Endodermal cell (in vitro differentiated cells): ENCODE data around the gene KLHL14. TPM values are rescaled to one million over a fixed set of nuclear protein-coding genes. Genes with fewer than 3 reads are reported as not detected.
A peak's percentile ranks its signal among the peaks of the same experiment; 100 is the strongest.

Source experiments
- DNase-seq: peaks from one replicate; pipeline ENCODE4 v3.0.0-alpha.2; 2017
- H3K27ac ChIP-seq: 2 replicates; pipeline ENCODE4 v1.5.1; 2013; ENCODE audit warnings: mild to moderate bottlenecking, low read depth, low read length, moderate library complexity
- H3K27me3 ChIP-seq: 2 replicates; pipeline ENCODE4 v1.6.1; 2013; ENCODE audit warnings: mild to moderate bottlenecking, low read length, moderate library complexity; ENCODE audit not compliant: insufficient read depth, control insufficient read depth, poor library complexity, severe bottlenecking
- H3K36me3 ChIP-seq: 2 replicates; pipeline ENCODE4 v1.7.0; 2013; ENCODE audit warnings: mild to moderate bottlenecking, low read length, moderate library complexity; ENCODE audit not compliant: control insufficient read depth, insufficient read depth
- H3K4me1 ChIP-seq: one replicate; pipeline ENCODE4 v1.7.0; 2013; ENCODE audit warnings: low read length; ENCODE audit not compliant: control insufficient read depth, insufficient read depth
- H3K4me3 ChIP-seq: 2 replicates; pipeline ENCODE4 v1.5.1; 2013; ENCODE audit warnings: mild to moderate bottlenecking, low read length, moderate library complexity
- H3K9ac ChIP-seq: 2 replicates; pipeline ENCODE4 v1.6.1; 2013; ENCODE audit warnings: mild to moderate bottlenecking, low read length, moderate library complexity; ENCODE audit not compliant: poor library complexity, severe bottlenecking; ENCODE audit errors: extremely low read depth
- H3K9me3 ChIP-seq: 2 replicates; pipeline ENCODE4 v1.6.1; 2013; ENCODE audit warnings: mild to moderate bottlenecking, low read length, moderate library complexity; ENCODE audit not compliant: control insufficient read depth
- H3K27ac Mint-ChIP-seq: 2 replicates; pipeline ENCODE4 v1.8.0; 2020; ENCODE audit warnings: mixed read lengths
- H3K27me3 Mint-ChIP-seq: 2 replicates; pipeline ENCODE4 v1.8.0; 2021; ENCODE audit warnings: mild to moderate bottlenecking, mixed read lengths; ENCODE audit not compliant: insufficient read depth
- H3K36me3 Mint-ChIP-seq: 2 replicates; pipeline ENCODE4 v1.8.0; 2020; ENCODE audit warnings: low read depth, mixed read lengths
- H3K4me1 Mint-ChIP-seq: 2 replicates; pipeline ENCODE4 v1.8.0; 2020; ENCODE audit warnings: mixed read lengths
- H3K4me3 Mint-ChIP-seq: 2 replicates; pipeline ENCODE4 v1.8.0; 2020; ENCODE audit warnings: mild to moderate bottlenecking, moderate library complexity, mixed read lengths
- H3K9me3 Mint-ChIP-seq: 2 replicates; pipeline ENCODE4 v1.8.0; 2020; ENCODE audit warnings: mild to moderate bottlenecking, mixed read lengths
- CTCF ChIP-seq: fragments of 200-600 bp; sonication (generic); conservative IDR thresholded peaks from 2 replicates; pipeline ENCODE4 v1.5.0; 2021; ENCODE audit warnings: antibody characterized with exemption, mild to moderate bottlenecking
- WGBS, 2 experiments: methylation state at CpG; one replicate each; pipeline versions ENCODE4 v1.1.5 to v1.1.7; 2013; ENCODE audit warnings: missing lambda C conversion rate in 2 of 2, mixed read lengths in 1 of 2; ENCODE audit not compliant: insufficient coverage in 1 of 2, insufficient read length in 1 of 2; 5-methylcytosine and 5-hydroxymethylcytosine counted together
- total RNA-seq, 2 donors: library from RNA; stranded (reverse); fragmentation: NEBNext Ultra II Directional in 1 of 2; extraction: Animal tissue kit (Norgen Biotek cat#: 25700) in 1 of 2; gene quantifications; 2 replicates in 1 of 2; 3 replicates in 1 of 2; pipeline ENCODE4 v1.2.1, GENCODE V29; 2021

The KLHL14 gene
- total RNA-seq, 2 donors from 2014 or later, result 4.2 TPM

GRCh38 chr18:32672398-32672797 lies 100.4 kb downstream of the KLHL14 start:
- no peak overlapping the region for H3K4me3 ChIP-seq
- Mint-ChIP-seq H3K4me3 (no peak overlapping the region), H3K27ac (no peak overlapping the region), H3K27me3 (peaks cover 24% of the 10 kb centered on the region), H3K4me1 (no peaks in the 10 kb centered on the region), H3K9me3 (no peaks in the 10 kb centered on the region), H3K36me3 (no peaks in the 10 kb centered on the region)
- H3K27ac ChIP-seq, result no peak overlapping the region
- WGBS, 2 experiments, result no CpG with 5 or more reads among the region's 1 CpG
- TF ChIP-seq CTCF, result no peak
- H3K36me3 ChIP-seq, result no peaks in the 10 kb centered on the region
- no peaks in the 10 kb centered on the region for H3K9me3 ChIP-seq
- no peak overlapping the region for H3K9ac ChIP-seq
- no peak for DNase-seq
- H3K4me1 ChIP-seq, result no peaks in the 10 kb centered on the region
- peaks cover 44% of the 10 kb centered on the region for H3K27me3 ChIP-seq

- Mint-ChIP-seq H3K9me3 (no peaks in the 10 kb centered on the region), H3K27me3 (peaks cover 8% of the 10 kb centered on the region), H3K4me3 (no peak overlapping the region), H3K27ac (no peak overlapping the region), H3K4me1 (no peaks in the 10 kb centered on the region), H3K36me3 (no peaks in the 10 kb centered on the region)
- H3K9ac ChIP-seq, result no peak overlapping the region
- H3K36me3 ChIP-seq, result no peaks in the 10 kb centered on the region
- TF ChIP-seq CTCF, result no peak
- H3K27me3 ChIP-seq, result peaks cover 27% of the 10 kb centered on the region
- H3K27ac ChIP-seq, result no peak overlapping the region
- no peak overlapping the region for H3K4me3 ChIP-seq
- H3K9me3 ChIP-seq, result no peaks in the 10 kb centered on the region
- no peaks in the 10 kb centered on the region for H3K4me1 ChIP-seq
- no peak for DNase-seq
Measured at GRCh38 chr18:32670727-32671126, 102.1 kb downstream of the KLHL14 start.

DNA sequence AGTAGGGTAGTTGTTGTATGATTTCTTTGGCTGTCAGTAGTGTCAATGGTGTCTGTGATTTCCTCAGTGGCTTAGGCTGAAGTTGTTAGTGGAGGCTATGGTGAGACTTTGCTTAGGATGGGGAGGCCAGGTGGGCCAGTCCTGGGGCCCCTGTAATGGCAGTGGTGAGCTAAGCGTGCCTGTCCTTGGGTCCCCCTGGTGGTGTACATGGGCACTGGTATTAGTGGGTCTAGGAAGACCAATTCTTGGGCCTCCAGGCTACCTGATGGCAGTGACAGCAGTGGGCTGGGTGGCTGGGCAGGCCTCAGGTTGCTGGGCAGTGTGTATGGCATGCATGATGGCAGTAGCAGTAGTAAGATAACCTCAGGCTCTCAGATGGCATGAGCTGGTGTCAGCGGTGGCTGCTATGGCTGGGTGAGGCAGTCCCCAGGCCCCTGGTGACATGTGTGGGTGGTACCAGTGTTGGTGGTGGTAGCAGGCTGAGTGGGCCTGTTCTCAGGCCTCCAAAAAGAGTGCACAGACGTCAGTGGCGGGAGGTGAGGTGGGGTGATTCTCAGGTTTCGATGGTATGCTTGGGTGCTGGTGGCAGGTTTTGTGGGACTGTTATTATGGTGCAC lies 103.2 kb downstream of the KLHL14 start:
- H3K4me1 ChIP-seq, result no peaks in the 10 kb centered on the region
- WGBS, 2 experiments, result 33 to 57% methylated on average over 1 to 5 of the region's 5 CpGs
- H3K9ac ChIP-seq, result no peak overlapping the region
- H3K36me3 Mint-ChIP-seq, result no peaks in the 10 kb centered on the region
- H3K9me3 ChIP-seq, result no peaks in the 10 kb centered on the region
- no peak overlapping the region for H3K27ac Mint-ChIP-seq
- peak; percentile 74 for TF ChIP-seq CTCF
- no peaks in the 10 kb centered on the region for H3K9me3 Mint-ChIP-seq
- no peak overlapping the region for H3K27ac ChIP-seq
- peaks cover 6% of the 10 kb centered on the region for H3K27me3 Mint-ChIP-seq
- no peaks in the 10 kb centered on the region for H3K36me3 ChIP-seq
- H3K4me1 Mint-ChIP-seq, result no peaks in the 10 kb centered on the region
- H3K4me3 ChIP-seq, result no peak overlapping the region
- peak; percentile 78 for DNase-seq
- peaks cover 17% of the 10 kb centered on the region for H3K27me3 ChIP-seq
- H3K4me3 Mint-ChIP-seq, result no peak overlapping the region
